Panc1 (cell line): ENCODE data around the gene RPL7A. TPM values are rescaled to one million over a fixed set of nuclear protein-coding genes. Genes with fewer than 3 reads are reported as not detected.

Source experiments
- ATAC-seq: fragments of 200-7000 bp; cut with Tn5 transposase; 2 replicates; pipeline ENCODE4 v1.9.1; 2020; ENCODE audit warnings: mild to moderate bottlenecking, moderate library complexity
- BruUV-seq: library from RNA; stranded (reverse); fragments of 400-500 nt; replicated peaks from 2 replicates; lab custom pipeline; 2021; lab: Mats Ljungman, UMichigan
- CTCF ChIA-PET: fragments of 300-600 bp; sonication (Branson Sonifier 250); formaldehyde crosslinking; loops from one replicate; lab custom pipeline; 2022; ENCODE audit warnings: antibody characterized with exemption; lab: Charles Lee
- POLR2A ChIA-PET: fragments of 300-600 bp; sonication (Branson Sonifier 250); formaldehyde crosslinking; loops from one replicate; lab custom pipeline; 2022; ENCODE audit warnings: antibody characterized with exemption; lab: Charles Lee
- DNase-seq: peaks from one replicate; pipeline ENCODE4 v3.0.0-alpha.2; 2010; ENCODE audit warnings: low read depth, low spot score
- H3K27ac ChIP-seq: 2 replicates; pipeline ENCODE4 v1.5.1; 2011; ENCODE audit warnings: mild to moderate bottlenecking, low read length, inconsistent platforms
- H3K27me3 ChIP-seq: fragments of 200-500 bp; sonication (Bioruptor generic); 2 replicates; pipeline ENCODE4 v1.6.0; 2014; ENCODE audit warnings: low read length, inconsistent platforms; ENCODE audit not compliant: control insufficient read depth, insufficient read depth
- H3K36me3 ChIP-seq: fragments of 200-500 bp; sonication (Bioruptor generic); 2 replicates; pipeline ENCODE4 v1.5.1; 2014; ENCODE audit warnings: inconsistent platforms, mild to moderate bottlenecking, low read length, moderate library complexity; ENCODE audit not compliant: control insufficient read depth, insufficient read depth
- H3K4me1 ChIP-seq: 2 replicates; pipeline ENCODE4 v1.5.1; 2011; ENCODE audit warnings: inconsistent platforms, mild to moderate bottlenecking, low read length, moderate library complexity; ENCODE audit not compliant: control insufficient read depth, insufficient read depth
- H3K4me3 ChIP-seq, 2 experiments: 2 replicates each; pipeline ENCODE4 v1.5.1; 2011 to 2012; ENCODE audit warnings: low read depth in 2 of 2, low read length in 2 of 2, mild to moderate bottlenecking in 2 of 2, inconsistent platforms in 1 of 2, moderate library complexity in 1 of 2
- H3K9me3 ChIP-seq: fragments of 200-500 bp; sonication (Bioruptor generic); 2 replicates; pipeline ENCODE4 v1.5.1; 2014; ENCODE audit warnings: low read depth, mild to moderate bottlenecking, inconsistent platforms, low read length, moderate library complexity; ENCODE audit not compliant: control insufficient read depth, insufficient read depth
- CTCF ChIP-seq: fragments of 450-650 bp; IDR thresholded peaks from 2 replicates; pipeline ENCODE4 v1.5.1; 2017; ENCODE audit warnings: mild to moderate bottlenecking
- POLR2AphosphoS5 ChIP-seq: IDR thresholded peaks from 2 replicates; pipeline ENCODE4 v1.6.1; 2012; ENCODE audit warnings: mild to moderate bottlenecking, low read depth, low read length, moderate library complexity
- REST ChIP-seq, 2 experiments: IDR thresholded peaks; 2 replicates each; pipeline ENCODE4 v1.6.1; 2011 to 2012; ENCODE audit warnings: low read depth in 2 of 2, control low read depth in 1 of 2, low read length in 1 of 2, mild to moderate bottlenecking in 1 of 2, moderate library complexity in 1 of 2; ENCODE audit not compliant: insufficient read depth in 1 of 2
- SIN3A ChIP-seq: IDR thresholded peaks from 2 replicates; pipeline ENCODE4 v1.6.1; 2012; ENCODE audit warnings: low read depth, mild to moderate bottlenecking, low read length, moderate library complexity, borderline replicate concordance; ENCODE audit not compliant: insufficient read depth
- TCF7L2 ChIP-seq: IDR thresholded peaks from 2 replicates; pipeline ENCODE4 v1.6.1; 2011; ENCODE audit warnings: mild to moderate bottlenecking, low read depth, low read length, inconsistent platforms
- in situ Hi-C: cut with HindIII; loops from 2 replicates; pipeline ENCODE4 v1.10.0; 2016; ENCODE audit warnings: low sequenced_read_pairs, low pct_unique_long_range_greater_than_20kb
- intact Hi-C: fragments of 100-400 bp; cut with micrococcal nuclease; formaldehyde crosslinking; loops from one replicate; pipeline ENCODE4 v1.10.0; 2022; ENCODE audit not compliant: unreplicated experiment
- total RNA-seq: library from RNA; stranded (reverse); gene quantifications from one replicate; pipeline ENCODE4 v1.2.1, GENCODE V29; 2021; ENCODE audit not compliant: unreplicated experiment

The RPL7A gene
- total RNA-seq, 1 experiment from 2014 or later = 1,104 TPM

DNA sequence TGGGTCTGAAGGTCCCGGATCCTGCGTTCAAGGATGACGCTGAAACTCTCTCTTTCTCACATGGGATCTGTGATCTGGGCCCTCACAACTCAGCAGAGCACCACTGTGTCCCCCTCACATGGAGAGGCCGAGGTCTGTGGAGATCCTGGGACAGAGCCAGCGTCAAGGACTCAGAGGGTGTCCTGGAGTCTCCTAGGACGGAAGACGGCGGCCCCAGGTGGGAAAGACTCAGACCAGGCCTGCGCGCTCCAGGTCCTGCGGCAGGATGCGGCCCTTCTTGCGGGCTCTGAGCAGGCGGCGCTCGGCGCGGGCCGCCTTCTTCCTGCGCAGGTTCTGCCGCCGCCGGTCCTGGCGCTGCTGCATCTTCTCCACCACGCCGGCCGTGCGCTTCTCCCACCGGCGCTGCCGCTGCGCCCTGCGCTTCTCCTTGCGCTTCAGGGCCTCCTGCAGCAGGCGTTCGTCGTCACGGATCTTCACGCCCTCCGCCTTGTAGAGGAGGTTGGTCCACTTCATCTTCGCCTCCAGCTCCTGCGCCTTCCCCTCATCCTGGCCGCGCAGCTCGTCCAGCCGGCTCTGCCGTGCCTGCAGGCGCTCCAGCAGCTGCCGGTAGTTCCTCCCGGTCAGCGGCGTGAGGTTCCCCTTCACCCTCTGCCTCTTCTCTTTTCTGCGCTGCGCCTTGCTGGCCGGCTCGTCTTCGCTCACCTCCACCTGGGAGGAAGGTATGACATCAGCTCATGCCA, 16.2 kb upstream of the RPL7A start:
- CTCF ChIA-PET = no interaction called here
- no peak for ATAC-seq
- Histone ChIP-seq H3K4me1 (peaks cover 6% of the 10 kb centered on the region), H3K4me3 (no peak overlapping the region), H3K36me3 (peaks cover 8% of the 10 kb centered on the region), H3K27me3 (no peaks in the 10 kb centered on the region), H3K27ac (no peak overlapping the region), H3K9me3 (no peaks in the 10 kb centered on the region)
- in situ Hi-C loops (no loop called here), intact Hi-C loops (no loop called here)
- no peak for TF ChIP-seq TCF7L2
- no peak for TF ChIP-seq SIN3A
- no TSS peak for BruUV-seq
- POLR2A ChIA-PET = interaction anchor here (0.7 kb wide), 1 partner anchor 67 kb away, joined by 3 read pairs; no protein-coding TSS in a partner anchor
- no peak for DNase-seq

GRCh38 chr9:133332381-133332730, 15.7 kb upstream of the RPL7A start:
- BruUV-seq = no TSS peak
- DNase-seq (no peak), ATAC-seq (no peak)
- ChIA-PET POLR2A (no interaction called here), CTCF (no interaction called here)
- no peak for TF ChIP-seq SIN3A
- no peak for TF ChIP-seq REST (IDR thresholded peaks at IDR 0.05; ENCODE audit: insufficient read depth in 1 of 2, low read depth in 2 of 2, low read length in 1 of 2)
- no peak for TF ChIP-seq POLR2AphosphoS5
- Histone ChIP-seq H3K4me3 (no peak overlapping the region), H3K27ac (no peak overlapping the region), H3K4me1 (peaks cover 6% of the 10 kb centered on the region), H3K9me3 (no peaks in the 10 kb centered on the region), H3K27me3 (no peaks in the 10 kb centered on the region), H3K36me3 (peaks cover 8% of the 10 kb centered on the region)
- in situ Hi-C loops = no loop called here
- intact Hi-C loops = no loop called here

DNA sequence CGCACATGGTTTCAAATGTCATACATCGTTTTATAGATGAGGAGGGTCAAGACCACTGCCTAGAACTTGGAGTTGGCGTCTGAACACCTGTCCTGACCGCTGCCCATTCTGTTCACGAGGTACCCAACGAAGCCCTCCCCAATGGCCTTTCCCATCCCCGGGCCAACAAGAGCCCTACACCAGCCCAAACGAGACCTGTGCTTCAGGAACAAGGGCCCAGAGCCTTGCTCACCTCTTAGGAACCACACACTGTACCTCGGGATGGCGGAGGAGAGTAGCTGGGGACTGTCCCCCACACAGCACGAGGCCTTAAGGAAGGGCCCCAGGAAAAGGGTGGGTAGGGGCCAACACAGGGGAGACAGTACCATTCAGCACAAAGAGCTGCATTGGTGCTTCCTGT, 15.0 kb upstream of the RPL7A start:
- in situ Hi-C loops = no loop called here
- Histone ChIP-seq H3K9me3 (no peaks in the 10 kb centered on the region), H3K27ac (no peak overlapping the region), H3K4me3 (no peak overlapping the region), H3K4me1 (peaks cover 6% of the 10 kb centered on the region), H3K36me3 (peaks cover 8% of the 10 kb centered on the region), H3K27me3 (no peaks in the 10 kb centered on the region)
- no TSS peak for BruUV-seq
- DNase-seq (no peak), ATAC-seq (no peak)
- ChIA-PET POLR2A (no interaction called here), CTCF (no interaction called here)
- TF ChIP-seq SIN3A (no peak), POLR2AphosphoS5 (no peak), REST (IDR thresholded peaks at IDR 0.05; ENCODE audit: insufficient read depth in 1 of 2, low read depth in 2 of 2, low read length in 1 of 2) (no peak), TCF7L2 (no peak), CTCF (no peak)
- intact Hi-C loops = no loop called here
